ENCODE results near the gene SLC50A1.

Gene SLC50A1

DNA sequence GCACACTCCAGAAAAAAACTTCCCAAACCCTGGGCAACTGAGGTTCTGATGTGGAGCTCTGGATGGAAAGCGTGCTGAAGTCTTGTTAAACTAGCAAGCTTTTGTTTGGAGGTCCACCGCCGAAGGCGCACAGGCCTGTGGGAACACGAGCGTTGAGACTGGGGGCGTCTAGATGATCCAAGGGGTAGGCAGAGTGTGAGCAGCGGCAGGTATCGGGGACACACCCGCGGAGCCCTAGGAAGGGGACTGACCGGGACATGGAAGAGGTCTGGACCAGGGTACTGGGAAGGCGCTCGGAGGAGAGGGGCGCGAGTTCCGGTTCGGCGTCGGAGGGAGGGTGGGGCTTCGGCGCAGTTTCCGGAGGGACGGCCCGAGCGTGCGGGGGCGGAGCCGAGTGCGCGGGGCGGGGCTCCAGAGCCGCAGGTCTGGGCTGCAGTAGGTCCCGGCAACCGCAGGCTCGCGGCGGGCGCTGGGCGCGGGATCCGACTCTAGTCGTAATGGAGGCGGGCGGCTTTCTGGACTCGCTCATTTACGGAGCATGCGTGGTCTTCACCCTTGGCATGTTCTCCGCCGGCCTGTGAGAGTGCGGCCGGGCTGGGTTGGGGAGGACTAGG is at the start of gene SLC50A1:
TSS of gene SLC50A1 (plus strand) at position 438 of the 614 bp plus-strand sequence. CDS start at position 498, 60 bp downstream.
- peak; percentile 87 for DNase-seq (ENCODE audit: low read depth)

- DNase-seq (ENCODE audit: low read depth): peak; percentile 55
Measured at GRCh38 chr1:155086128-155086741, 49.4 kb upstream of the SLC50A1 start.

DNA sequence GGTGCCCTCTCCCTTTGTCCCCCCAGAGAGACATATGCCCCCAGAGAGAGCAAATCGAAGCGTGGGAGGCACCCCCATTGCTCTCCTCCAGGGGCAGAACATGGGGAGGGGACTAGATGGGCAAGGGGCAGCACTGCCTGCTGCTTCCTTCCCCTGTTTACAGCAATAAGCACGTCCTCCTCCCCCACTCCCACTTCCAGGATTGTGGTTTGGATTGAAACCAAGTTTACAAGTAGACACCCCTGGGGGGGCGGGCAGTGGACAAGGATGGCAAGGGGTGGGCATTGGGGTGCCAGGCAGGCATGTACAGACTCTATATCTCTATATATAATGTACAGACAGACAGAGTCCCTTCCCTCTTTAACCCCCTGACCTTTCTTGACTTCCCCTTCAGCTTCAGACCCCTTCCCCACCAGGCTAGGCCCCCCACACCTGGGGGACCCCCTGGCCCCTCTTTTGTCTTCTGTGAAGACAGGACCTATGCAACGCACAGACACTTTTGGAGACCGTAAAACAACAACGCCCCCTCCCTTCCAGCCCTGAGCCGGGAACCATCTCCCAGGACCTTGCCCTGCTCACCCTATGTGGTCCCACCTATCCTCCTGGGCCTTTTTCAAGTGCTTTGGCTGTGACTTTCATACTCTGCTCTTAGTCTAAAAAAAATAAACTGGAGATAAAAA is 48.7 kb upstream of the SLC50A1 start:
- DNase-seq (ENCODE audit: low read depth): no peak

DNA sequence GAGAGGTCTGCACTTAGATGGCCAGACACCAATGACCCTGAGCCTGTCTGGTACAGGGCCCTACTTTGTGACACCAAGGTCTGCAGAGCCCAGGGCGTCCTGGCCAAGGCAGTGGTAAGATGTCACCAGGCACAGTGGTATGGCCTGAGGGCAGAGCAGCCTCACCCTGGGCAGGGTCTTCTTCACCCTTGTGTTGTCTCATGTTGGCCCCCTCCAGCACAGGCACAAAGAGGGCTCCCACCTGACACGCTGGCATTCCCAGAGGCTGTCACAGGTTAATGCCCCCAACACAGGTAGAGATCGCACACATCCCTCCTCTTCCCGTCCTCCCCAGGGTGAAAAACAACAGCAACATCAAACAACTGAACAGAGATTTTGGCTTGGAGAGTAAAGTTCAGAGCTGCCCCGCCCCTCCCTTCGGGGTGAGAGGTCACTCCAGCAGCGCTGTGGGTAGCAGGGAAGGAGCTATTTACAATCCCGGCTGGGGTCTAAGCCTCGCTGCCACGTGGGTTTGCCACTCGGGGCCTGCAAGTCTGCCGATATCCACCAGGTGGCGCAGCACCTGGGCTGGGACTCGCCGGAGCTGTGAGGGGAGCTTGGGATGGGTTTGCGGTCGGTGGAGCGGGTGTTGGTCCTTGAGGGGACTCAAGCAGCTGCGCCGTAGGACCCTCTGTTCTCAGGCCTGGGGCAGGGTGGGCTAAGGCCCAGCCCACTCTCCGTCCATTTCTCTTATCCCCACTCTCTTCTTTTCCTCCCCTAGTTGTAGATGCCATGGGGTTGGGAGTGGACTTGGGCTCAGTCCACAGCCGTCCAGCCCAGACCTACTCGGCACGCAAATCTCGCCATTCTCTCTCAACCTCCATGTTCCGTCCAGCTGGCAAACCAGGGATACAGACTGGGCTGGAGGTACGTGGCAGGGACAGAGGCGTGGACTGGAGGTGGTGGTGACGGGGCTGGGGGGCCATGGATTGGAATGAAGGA is 44.3 kb upstream of the SLC50A1 start:
- DNase-seq (ENCODE audit: low read depth): peak; percentile 72

DNA sequence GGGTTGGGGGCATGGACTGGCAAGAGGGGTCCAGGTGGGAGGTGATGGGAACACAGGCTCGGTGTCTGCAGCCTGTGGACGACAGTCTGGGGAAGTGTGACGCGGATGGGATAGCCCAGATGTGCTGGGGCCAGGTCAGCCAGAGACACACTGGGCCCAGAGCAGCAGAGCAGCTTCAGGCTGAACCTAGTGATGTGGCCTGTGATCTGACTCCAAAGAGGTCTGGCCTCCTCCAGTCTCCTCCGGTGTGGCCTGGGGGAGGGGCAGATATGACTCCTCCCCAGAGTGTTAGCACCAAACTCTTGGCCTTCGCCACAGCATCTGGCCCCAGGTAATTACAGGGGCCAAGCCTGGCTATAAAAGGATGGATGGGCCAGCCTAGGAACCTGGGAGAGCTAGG is 43.5 kb upstream of the SLC50A1 start:
- no peak for DNase-seq (ENCODE audit: low read depth)

GRCh38 chr1:155092641-155093040 is 43.0 kb upstream of the SLC50A1 start:
- no peak for DNase-seq (ENCODE audit: low read depth)

GRCh38 chr1:155093911-155094621 is 41.6 kb upstream of the SLC50A1 start:
- DNase-seq (ENCODE audit: low read depth): no peak

GRCh38 chr1:155094622-155094948 is 41.1 kb upstream of the SLC50A1 start:
- DNase-seq (ENCODE audit: low read depth): no peak

DNA sequence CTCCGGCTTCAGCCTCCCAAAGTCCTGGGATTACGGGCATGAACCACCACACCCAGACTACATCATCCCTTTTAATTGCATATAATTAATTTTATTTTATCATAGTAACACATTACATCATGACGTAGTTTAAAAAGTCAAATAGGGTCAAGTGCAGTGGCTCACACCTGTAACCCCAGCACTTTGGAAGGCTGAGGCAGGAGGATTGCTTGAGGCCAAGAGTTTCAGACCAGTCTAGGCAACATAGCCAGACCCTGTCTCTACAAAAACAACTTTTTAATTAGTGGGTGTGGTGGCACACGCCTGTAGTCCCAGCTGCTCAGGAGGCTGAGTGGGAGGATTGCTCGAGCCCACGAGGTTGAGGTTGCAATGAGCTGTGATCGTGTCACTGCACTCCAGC is 36.3 kb upstream of the SLC50A1 start:
- DNase-seq (ENCODE audit: low read depth): no peak

DNA sequence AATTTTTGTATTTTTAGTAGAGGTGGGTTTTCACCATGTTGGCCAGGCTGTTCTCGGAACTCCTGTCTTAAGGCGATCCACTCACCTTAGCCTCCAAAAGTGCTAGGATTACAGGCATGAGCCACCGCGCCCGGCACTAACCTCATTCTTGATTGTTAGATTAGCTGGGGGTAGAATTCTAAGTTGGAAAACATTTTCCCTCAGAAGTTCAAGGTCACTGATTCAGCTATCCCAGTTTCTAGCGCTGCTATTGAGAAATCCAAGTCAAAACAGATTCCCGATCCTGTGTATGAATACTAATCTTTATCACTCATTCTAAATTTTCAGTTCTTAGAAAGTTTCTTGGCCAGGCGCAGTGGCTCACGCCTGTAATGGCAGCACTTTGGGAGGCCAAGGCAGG is 32.3 kb upstream of the SLC50A1 start:
- no peak for DNase-seq (ENCODE audit: low read depth)

DNA sequence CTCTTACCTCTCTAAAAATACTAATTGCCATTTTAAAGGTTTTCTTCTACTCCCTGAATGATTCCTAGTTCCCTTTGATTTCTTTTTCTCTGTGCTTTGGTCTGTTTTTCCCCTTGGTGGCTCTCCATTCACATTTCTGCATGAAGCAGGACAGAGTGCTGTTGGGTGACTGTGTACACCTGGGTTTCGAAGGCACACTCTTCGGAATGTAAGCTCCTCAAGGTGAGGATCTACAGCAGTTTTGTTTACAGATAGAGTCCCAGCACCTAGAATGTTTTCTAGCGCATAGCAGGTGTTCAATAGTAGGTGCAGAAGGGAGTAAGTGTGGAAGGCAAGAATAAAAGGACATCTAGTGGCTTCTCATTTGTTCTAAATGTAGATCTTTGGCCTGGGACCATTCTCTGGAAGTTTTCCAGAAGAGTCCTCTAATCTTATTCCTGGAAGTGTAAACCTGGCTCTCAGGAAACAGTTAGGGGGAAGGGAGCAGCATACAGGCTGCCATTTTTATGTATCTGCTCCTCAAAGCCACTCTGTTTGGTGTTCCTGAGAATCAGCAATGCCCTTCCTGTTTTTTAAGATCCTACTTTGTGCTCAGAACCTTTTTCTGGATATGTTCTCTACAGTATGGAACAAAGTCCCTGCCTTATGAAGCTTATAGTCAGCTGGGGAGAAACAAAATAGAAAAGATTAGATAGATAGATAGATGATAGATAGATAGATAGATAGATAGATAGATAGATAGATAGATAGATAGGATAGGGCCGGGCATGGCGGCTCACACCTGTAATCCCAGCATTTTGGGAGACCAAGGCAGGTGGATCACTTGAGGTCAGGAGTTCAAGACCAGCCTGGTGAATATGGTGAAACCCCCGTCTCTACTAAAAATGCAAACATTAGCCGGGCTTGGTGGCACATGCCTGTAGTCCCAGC is 30.8 kb upstream of the SLC50A1 start:
- DNase-seq (ENCODE audit: low read depth): no peak

GRCh38 chr1:155105604-155106011 is 30.0 kb upstream of the SLC50A1 start:
- DNase-seq (ENCODE audit: low read depth): no peak

DNA sequence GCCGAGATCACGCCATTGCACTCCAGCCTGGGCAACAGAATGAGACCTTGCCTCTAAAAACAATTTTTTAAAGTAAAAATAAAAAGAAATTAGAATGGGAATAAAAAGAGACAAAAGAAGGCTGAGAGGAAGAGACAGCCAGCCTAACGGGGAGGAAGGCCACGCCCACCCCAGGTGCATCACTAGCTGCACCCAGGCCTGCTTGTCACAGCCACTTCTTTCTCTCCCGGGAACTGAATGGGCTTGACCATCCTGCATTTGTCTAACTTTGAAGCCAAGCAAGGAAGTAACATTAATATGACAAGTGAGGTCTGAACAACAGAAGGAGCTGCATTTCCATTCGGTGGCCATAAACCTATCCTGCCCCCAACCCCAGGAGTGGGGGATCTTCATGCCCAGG is 28.8 kb upstream of the SLC50A1 start:
- no peak for DNase-seq (ENCODE audit: low read depth)

DNA sequence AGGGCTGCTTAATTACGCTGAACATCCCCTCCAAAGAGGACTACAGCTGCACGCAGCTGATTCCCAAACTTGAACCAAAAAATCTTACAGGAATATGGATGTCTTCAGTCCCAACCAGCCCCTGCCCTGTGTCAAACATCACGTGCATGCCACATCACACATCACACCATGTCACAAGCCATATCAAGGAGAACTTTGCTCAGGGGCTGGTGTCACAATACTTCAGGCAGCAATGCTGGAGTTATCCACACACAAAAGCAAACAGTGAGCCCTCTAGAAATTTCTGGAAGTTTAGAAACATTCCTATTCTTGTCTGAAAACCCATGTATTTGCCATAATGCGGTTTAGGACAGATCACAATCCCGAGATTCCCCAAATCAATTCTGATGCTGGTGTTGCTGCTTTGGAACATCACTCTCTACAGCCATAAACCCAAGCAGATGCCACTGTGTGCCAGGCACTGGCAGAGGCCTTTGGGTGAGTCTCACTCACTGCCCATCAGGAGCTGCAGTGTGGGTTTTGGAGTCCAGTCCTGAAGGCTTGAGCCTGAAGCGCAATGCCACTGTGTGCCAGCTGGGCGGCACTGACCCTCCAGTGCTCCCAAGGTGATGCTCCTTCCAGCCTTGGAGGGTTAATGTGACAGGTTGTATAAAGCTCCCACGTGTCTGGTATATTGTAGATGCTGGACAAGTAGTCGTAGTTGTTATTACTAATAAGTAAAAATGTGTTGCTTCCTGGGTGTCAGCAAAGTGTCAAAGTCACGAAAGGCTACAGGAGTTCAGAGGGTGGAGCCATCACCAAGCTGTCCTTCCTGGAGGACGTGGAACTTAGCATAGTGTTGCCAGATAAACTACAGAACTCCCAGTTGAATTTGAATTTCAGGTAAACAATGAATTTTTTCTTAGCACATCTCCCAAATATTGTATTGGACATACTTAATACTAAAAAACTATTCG is 28.1 kb upstream of the SLC50A1 start:
- DNase-seq (ENCODE audit: low read depth): no peak

DNA sequence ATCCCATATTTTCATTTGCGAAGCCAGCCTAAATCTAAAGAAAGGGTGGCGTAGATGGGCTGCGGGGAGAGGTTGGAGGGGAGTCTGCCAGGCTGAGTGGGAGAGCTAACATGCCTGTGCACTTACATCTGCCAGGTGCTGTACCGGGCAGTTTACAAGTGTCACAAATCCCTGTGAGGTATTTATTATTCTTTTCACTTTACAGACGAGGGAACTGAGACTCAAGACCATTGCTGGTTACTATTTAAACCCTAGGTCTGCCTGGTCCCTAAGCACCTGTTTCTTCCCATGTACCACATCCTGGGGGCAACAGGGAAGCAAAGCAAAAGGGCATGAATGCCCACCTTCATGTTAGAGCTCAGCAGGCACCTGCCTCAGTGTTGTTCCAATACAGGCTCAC is 27.4 kb upstream of the SLC50A1 start:
- no peak for DNase-seq (ENCODE audit: low read depth)

DNA sequence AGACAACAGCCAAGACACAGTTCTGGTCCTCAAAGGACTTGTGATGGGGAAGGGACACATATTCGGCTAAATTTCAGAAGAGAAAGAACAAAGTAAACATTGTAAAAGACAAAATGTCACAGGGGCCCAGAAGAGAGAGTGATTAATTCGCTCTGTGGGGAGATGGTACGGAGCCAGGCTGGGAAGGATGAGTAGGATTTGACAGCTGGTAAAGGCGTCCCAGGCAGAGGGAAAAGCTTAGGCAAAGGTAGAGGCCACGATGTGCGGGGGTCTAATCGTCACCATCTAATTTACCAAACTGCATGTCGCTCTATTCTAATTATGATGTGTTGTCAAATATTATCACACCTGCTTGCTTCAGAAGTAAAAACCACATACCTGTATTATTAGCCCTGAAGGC is 25.3 kb upstream of the SLC50A1 start:
- DNase-seq (ENCODE audit: low read depth): no peak

DNA sequence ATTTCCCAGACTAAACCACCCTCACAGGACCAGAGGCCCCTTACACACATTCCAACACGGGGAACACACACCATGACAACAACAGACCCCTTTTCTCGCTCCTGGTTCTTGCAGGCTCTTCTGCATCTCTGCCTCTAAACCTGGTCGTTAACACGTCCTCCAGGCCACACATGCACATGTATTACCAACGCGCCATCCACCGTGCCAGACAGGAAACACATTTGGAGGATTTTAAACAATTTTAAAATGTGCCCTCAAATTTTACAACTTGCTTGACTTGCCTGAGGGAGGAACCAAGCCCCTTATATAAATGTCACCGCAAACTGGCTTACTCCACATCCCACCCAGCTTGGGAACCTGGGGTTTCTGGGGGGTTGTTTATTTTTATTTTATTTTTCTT is 24.8 kb upstream of the SLC50A1 start:
- DNase-seq (ENCODE audit: low read depth): no peak

DNA sequence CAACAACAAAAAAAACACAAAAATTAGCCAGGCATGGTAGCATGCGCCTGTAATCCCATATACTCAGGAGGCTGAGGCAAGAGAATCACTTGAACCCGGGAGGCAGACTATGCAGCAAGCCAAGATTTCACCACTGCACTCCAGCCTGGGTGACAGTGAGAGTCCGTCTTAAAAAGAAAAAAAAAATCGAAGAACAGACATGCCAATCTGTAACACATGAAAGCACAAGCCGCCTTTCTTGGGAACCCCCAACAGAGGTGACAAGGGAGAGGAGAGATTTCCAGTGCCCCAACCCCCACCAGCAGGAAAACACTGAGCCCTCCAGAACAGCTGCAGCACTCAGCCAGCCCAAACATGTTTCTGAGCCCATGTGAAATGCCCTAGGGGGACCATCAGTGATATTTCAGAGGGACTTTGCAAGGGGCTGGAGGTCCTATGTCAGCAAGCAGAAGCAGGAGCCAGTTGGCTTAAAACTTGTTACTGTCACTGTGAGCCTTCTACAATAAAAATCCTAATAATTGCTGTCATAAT is 22.1 kb upstream of the SLC50A1 start:
- DNase-seq (ENCODE audit: low read depth): no peak

GRCh38 chr1:155116113-155116764 is 19.4 kb upstream of the SLC50A1 start:
- no peak for DNase-seq (ENCODE audit: low read depth)

All from stimulated activated CD4-positive, alpha-beta T cell treated with anti-CD3 and anti-CD28 coated beads, Interleukin-2, amount 100 ng/mL, for 4 hours (primary cell).